GM12874 (cell line): ENCODE results near the gene FADD.

ENCODE experiments used
- TF ChIP-seq, protein P1 (sequence below): IDR thresholded peaks from 2 replicates; pipeline ENCODE4 v1.5.1; 2011; ENCODE audit warnings: low read depth, mild to moderate bottlenecking, control low read depth, low read length, moderate library complexity; ENCODE audit not compliant: insufficient read depth

The FADD gene

DNA sequence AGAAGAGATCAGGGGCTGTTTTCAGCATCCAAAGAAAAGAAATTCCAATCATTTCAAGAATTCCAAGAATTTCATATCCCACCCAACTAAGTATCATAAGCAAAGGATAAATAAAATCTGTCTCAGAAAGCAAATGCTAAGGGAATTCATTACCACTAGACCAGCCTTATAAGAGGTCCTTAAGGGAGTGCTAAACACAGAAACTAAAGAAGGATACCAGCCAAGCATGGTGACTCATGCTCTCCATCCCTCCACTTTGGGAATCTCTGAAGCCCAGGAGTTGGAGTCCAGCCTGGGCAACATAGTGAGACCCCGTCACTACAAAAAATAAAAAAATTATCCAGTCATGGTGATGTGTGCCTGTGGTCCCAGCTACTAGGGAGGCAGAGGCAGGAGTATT lies 17.8 kb downstream of the FADD start:
- TF ChIP-seq, protein P1, sequence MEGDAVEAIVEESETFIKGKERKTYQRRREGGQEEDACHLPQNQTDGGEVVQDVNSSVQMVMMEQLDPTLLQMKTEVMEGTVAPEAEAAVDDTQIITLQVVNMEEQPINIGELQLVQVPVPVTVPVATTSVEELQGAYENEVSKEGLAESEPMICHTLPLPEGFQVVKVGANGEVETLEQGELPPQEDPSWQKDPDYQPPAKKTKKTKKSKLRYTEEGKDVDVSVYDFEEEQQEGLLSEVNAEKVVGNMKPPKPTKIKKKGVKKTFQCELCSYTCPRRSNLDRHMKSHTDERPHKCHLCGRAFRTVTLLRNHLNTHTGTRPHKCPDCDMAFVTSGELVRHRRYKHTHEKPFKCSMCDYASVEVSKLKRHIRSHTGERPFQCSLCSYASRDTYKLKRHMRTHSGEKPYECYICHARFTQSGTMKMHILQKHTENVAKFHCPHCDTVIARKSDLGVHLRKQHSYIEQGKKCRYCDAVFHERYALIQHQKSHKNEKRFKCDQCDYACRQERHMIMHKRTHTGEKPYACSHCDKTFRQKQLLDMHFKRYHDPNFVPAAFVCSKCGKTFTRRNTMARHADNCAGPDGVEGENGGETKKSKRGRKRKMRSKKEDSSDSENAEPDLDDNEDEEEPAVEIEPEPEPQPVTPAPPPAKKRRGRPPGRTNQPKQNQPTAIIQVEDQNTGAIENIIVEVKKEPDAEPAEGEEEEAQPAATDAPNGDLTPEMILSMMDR, result no peak

DNA sequence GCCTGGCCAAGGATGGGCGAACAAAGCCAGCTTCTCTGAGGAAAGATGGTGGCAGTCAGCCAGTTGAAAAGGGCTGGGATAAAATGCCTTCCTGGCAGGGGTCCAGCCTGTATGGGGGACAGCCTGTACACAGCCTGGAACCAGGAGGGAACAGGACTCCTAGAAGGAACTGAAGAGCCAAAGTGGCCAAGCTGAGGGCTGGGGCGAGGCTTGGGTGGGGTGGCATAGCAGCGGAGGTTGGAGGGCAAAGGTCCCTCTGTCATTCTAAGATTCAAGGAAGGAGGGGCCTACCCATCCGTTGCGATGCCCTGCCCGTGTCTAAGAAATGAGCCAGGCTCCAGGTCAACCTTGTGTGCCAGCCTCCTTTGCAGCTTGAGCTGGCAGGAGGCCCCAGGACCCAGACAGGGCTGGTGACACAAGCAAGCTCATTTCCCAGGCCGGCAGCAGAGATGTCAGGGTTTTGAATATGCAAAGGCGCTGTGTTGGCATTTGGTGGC lies 22.6 kb downstream of the FADD start:
- TF ChIP-seq, protein P1, result no peak

DNA sequence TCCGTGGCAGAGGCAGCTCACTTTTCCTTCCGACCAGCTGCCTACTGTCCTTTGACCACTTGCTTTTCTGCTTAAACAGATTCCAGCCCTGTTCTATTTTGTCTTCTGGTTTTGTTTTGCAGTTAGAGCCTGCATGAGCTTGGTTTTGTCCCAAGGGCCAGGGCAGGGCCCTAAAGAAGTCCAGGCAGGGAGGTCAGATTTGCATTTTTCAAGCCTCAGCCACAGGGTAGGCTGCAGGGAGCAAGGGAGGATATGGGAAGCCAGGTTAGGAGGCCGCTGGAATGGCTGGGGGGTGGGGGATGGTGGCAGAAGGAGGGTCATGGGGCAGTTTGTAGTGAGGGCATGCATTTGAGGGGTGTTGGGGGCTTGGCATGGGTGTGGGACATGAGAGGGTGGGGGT lies 23.1 kb downstream of the FADD start:
- TF ChIP-seq, protein P1, result no peak

DNA sequence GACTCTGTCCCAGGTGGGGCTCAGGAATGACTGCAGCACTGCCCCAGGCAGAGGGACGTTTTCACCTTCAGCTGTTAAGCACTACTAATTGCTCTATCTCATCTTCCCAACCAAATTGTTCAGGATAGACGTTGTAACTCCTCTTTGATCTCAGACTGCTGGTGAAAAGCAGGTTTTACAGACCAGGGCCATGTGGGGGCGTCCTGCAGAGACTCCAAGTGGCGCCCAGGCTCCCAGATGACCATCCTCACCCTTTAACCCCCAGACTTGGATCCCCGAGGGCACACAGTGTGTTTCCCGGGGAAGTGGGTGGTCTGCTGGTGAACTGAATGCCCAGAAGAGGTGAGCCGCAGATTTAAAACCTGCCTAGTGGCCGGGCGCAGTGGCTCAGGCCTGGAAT lies 23.9 kb downstream of the FADD start:
- TF ChIP-seq, protein P1, result peak; percentile 48

DNA sequence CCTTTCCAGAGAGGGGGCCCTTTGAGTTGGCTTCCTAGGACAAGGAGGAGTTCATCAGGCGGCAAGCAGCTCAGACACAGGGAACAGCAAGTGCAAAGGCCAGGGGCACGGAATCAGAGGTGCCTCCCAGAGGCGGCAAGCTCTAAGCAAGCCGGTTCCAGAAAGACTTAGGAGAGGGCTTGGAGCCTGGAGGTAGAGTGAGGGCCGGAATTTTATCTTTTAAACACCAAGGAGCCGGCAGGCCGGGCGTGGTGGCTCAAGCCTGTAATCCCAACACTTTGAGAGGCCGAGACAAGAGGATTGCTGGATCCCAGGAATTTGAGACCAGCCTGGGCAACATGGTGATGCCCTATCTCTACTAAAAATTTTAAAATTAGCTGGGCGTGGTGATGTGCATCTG lies 26.6 kb downstream of the FADD start:
- TF ChIP-seq, protein P1, result no peak

DNA sequence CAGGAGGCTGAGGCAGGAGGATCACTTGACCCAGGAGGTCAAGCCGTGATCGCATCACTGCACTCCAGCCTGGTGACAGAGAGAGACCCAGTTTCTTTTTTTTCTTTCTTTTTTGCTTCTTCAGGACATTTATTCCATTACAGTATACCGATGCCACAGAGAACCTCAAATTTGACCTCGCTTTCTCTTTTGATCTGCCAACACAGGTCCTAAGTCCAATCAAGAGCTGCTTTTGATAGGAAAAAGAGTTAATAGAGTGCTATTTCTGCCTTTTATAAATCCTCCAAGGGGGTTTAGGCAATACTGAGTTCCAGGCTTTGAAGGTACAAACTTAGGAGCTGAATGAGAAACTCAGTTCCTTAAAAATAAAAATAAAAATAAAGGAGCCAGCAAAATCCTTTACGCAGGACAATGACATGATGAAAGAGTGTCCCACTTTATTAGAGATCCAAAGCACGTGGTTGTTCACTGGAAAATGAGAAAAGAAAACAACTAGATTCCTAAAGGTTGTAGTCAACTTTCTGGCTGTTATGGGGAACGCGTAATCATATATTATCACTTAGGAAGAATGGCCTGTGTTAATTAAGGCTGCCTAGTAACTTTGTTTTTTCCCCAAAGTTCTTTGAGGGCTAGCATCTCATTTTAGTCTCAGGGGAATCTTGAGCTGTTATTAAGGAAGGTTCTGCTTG lies 27.2 kb downstream of the FADD start:
- TF ChIP-seq, protein P1, result no peak

DNA sequence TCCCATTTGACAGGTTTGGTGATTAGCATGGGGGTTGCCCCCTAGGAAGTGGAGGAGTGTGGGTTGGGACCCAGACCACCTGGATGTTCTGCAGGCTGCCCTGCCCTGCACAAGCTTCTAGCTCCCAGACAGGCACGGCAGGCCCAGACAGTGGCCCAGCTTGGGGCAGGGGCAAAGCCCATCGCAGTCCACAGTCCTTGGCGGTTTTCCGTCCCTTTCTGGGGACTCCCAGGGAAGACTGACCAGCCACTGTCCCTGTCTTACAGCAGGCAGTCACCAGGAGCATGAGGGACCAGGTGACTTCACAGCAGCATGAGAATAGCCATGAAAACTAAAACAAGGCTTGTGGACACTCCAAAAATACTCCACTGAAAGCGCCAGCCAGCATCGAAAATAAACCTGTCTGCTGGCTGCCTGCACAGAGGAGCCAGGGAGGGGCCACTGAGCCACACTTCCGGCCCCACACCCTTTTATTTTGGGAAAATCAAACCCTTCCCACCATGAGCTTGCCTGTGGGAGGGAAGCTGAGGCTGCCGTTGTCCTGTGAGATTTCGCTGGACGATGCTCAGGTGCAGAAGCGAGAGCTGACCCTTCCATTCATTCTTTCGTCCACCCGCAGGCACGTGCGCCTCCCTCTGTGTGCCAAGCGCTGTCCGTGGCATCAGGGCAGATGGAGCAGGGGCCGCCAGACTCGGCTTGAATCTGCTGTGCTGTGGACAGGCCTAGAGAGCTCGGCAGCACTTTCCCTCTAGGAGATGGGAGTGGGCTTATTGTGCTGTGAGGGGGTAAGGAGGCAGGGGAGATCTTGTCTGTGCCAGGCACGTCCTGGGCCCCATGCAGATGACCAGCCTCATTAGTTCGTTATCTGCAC lies 28.0 kb downstream of the FADD start:
- TF ChIP-seq, protein P1, result no peak
